Astrocyte (in vitro differentiated cells and primary cell): ENCODE measurements around the gene USP6NL.

ENCODE experiments used
- EZH2 ChIP-seq: IDR thresholded peaks from 2 replicates; pipeline ENCODE4 v1.6.1; 2012; ENCODE audit warnings: mild to moderate bottlenecking, low read length, inconsistent platforms; ENCODE audit not compliant: insufficient read depth
- TF ChIP-seq, protein P1 (sequence below): IDR thresholded peaks from 2 replicates; pipeline ENCODE4 v1.5.1; 2011; ENCODE audit warnings: low read depth, mild to moderate bottlenecking, inconsistent platforms, low read length, moderate library complexity; ENCODE audit not compliant: insufficient read depth

DNA sequence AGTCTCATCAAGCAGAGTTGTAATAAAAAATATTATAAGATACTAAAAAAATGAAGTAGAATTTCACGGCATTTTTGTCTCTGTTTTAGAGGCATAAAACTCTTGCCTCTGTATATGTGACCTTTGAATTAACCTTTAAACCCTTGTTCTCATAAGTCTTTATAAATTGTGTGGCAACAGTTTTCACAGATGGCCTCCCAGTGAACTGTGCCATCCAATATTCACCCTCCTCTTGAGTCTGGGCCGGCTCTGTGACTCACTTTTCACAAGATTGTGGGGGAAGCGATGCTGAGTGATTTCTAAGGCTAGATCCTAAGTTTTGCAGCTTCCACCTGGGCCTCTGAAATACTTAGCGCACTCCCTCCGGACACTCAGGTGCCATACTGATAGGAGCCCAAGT lies 4.6 kb upstream of the USP6NL start:
- TF ChIP-seq, protein P1, sequence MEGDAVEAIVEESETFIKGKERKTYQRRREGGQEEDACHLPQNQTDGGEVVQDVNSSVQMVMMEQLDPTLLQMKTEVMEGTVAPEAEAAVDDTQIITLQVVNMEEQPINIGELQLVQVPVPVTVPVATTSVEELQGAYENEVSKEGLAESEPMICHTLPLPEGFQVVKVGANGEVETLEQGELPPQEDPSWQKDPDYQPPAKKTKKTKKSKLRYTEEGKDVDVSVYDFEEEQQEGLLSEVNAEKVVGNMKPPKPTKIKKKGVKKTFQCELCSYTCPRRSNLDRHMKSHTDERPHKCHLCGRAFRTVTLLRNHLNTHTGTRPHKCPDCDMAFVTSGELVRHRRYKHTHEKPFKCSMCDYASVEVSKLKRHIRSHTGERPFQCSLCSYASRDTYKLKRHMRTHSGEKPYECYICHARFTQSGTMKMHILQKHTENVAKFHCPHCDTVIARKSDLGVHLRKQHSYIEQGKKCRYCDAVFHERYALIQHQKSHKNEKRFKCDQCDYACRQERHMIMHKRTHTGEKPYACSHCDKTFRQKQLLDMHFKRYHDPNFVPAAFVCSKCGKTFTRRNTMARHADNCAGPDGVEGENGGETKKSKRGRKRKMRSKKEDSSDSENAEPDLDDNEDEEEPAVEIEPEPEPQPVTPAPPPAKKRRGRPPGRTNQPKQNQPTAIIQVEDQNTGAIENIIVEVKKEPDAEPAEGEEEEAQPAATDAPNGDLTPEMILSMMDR = no peak
- TF ChIP-seq EZH2 = no peak
